Sigmoid colon (tissue), 7 donors: ENCODE measurements around the gene OCEL1. TPM values are rescaled to one million over a fixed set of nuclear protein-coding genes. Genes with fewer than 3 reads are reported as not detected.

Experiments used
- DNase-seq: peaks from one replicate; pipeline ENCODE4 v3.0.0-alpha.2; 2019
- H3K27ac ChIP-seq, 4 donors: fragments of 200-600 bp; sonication (generic); one replicate each; pipeline ENCODE4 v1.5.1; 2016 to 2019; ENCODE audit warnings: mild to moderate bottlenecking in 1 of 4
- H3K27me3 ChIP-seq, 3 donors: fragments of 200-600 bp; sonication (generic); one replicate each; pipeline ENCODE4 v1.5.1; 2019; ENCODE audit warnings: mild to moderate bottlenecking in 1 of 3
- H3K36me3 ChIP-seq, 4 donors: fragments of 200-600 bp; sonication (generic); one replicate each; pipeline ENCODE4 v1.5.1; 2016 to 2019
- H3K4me1 ChIP-seq, 4 donors: fragments of 200-600 bp; sonication (generic); one replicate each; pipeline ENCODE4 v1.5.1; 2017 to 2019
- H3K4me3 ChIP-seq, 4 donors: fragments of 200-600 bp; sonication (generic); one replicate each; pipeline ENCODE4 v1.5.1; 2017 to 2019; ENCODE audit warnings: mild to moderate bottlenecking in 2 of 4, moderate library complexity in 1 of 4
- H3K9me3 ChIP-seq, 4 donors: fragments of 200-600 bp in 3 of 4; sonication (generic) in 3 of 4; one replicate each; pipeline versions ENCODE4 v1.5.1 to v1.6.1; 2013 to 2019
- EP300 ChIP-seq, 4 donors: sonication (generic); formaldehyde crosslinking; IDR thresholded peaks; one replicate each; pipeline ENCODE4 v1.6.1; 2017; ENCODE audit warnings: antibody characterized with exemption in 4 of 4
- POLR2A ChIP-seq, 2 donors: fragments of 450-650 bp; IDR thresholded peaks; one replicate each; pipeline ENCODE4 v1.6.1; 2016; ENCODE audit warnings: antibody characterized with exemption in 2 of 2, mild to moderate bottlenecking in 2 of 2, moderate library complexity in 2 of 2
- POLR2AphosphoS5 ChIP-seq, 4 donors: sonication (generic); formaldehyde crosslinking; IDR thresholded peaks; one replicate each; pipeline ENCODE4 v1.6.1; 2017; ENCODE audit warnings: antibody characterized with exemption in 4 of 4
- WGBS, 2 donors: extraction: QIAGEN DNeasy Blood & Tissue Kit; methylation state at CpG; one replicate each; pipeline ENCODE4 v1.1.7; 2013; 5-methylcytosine and 5-hydroxymethylcytosine counted together
- intact Hi-C: fragments of 100-400 bp; cut with DNase I; formaldehyde crosslinking; loops from one replicate; pipeline ENCODE4 v1.15.1; 2023
- polyA plus RNA-seq, 3 donors: library from polyadenylated mRNA; stranded (reverse); fragments of 200-250 nt; gene quantifications; one replicate each; pipeline ENCODE4 v1.2.3, GENCODE V29; 2013
- total RNA-seq, 4 donors: library from RNA; depleted of rRNA; stranded (reverse); fragments of >200 nt; gene quantifications; one replicate each; pipeline ENCODE4 v1.1.0, GENCODE V29; 2016
- TF ChIP-seq, protein P1 (sequence below), 4 experiments: fragments of 450-650 bp in 3 of 4; fragments of 200-600 bp in 1 of 4; IDR thresholded peaks; one replicate each; pipeline ENCODE4 v1.5.1; 2016 to 2019; ENCODE audit warnings: antibody characterized with exemption in 4 of 4, mild to moderate bottlenecking in 3 of 4, moderate library complexity in 2 of 4
- donor health status: healthy with polysubstance abuse.
- donor health status: Bipolar disorder and iron deficiency.
- donor health status: healthy.

OCEL1 gene
- total and polyA plus RNA-seq, 7 donors = 7.5 to 79.8 (median 15.8) TPM

DNA sequence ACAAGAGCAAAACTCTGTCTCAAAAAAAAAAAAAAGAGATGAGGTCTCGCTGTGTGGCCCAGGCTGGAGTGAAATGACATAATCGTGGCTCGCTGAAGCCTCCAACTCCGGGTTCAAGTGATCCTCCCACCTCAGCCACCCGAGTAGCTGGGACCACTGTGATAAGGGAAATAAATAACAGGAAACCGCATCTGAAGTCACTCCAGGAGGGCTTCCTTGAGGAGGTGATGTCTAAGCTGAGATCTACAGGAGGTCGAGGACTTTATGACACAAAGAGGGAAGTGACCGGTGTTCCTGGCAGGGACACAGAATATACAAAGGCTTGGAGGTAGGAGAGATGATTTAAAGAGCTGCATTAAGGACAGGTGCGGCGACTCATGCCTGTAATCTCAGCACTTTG, 28.6 kb downstream of the OCEL1 start:
- 52 to 79% methylated on average over 10 of the region's 10 CpGs for WGBS, 2 donors
- Histone ChIP-seq H3K4me1 (no peaks in the 10 kb centered on the region), H3K36me3 (no peaks in the 10 kb centered on the region), H3K27ac (no peak overlapping the region), H3K9me3 (peaks cover 0 to 2% (median 0%) of the 10 kb centered on the region in 4 donors), H3K27me3 (no peaks in the 10 kb centered on the region), H3K4me3 (no peak overlapping the region)
- DNase-seq = no peak
- intact Hi-C loops = no loop called here
- TF ChIP-seq POLR2AphosphoS5 (IDR thresholded peaks at IDR 0.05) (no peak), EP300 (IDR thresholded peaks at IDR 0.05) (no peak), POLR2A (IDR thresholded peaks at IDR 0.05) (no peak)
- TF ChIP-seq, protein P1, sequence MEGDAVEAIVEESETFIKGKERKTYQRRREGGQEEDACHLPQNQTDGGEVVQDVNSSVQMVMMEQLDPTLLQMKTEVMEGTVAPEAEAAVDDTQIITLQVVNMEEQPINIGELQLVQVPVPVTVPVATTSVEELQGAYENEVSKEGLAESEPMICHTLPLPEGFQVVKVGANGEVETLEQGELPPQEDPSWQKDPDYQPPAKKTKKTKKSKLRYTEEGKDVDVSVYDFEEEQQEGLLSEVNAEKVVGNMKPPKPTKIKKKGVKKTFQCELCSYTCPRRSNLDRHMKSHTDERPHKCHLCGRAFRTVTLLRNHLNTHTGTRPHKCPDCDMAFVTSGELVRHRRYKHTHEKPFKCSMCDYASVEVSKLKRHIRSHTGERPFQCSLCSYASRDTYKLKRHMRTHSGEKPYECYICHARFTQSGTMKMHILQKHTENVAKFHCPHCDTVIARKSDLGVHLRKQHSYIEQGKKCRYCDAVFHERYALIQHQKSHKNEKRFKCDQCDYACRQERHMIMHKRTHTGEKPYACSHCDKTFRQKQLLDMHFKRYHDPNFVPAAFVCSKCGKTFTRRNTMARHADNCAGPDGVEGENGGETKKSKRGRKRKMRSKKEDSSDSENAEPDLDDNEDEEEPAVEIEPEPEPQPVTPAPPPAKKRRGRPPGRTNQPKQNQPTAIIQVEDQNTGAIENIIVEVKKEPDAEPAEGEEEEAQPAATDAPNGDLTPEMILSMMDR (IDR thresholded peaks at IDR 0.05) = no peak

GRCh38 chr19:17255150-17255621, 29.2 kb downstream of the OCEL1 start:
- no peak for DNase-seq
- Histone ChIP-seq H3K4me1 (no peaks in the 10 kb centered on the region), H3K9me3 (peaks cover 0 to 5% (median 0%) of the 10 kb centered on the region in 4 donors), H3K36me3 (no peaks in the 10 kb centered on the region), H3K27me3 (no peaks in the 10 kb centered on the region), H3K4me3 (no peak overlapping the region), H3K27ac (no peak overlapping the region)
- intact Hi-C loops = no loop called here
- WGBS, 2 donors = 32 to 73% methylated on average over 18 of the region's 18 CpGs
- TF ChIP-seq POLR2AphosphoS5 (IDR thresholded peaks at IDR 0.05) = no peak
- no peak for TF ChIP-seq POLR2A (IDR thresholded peaks at IDR 0.05)
- TF ChIP-seq EP300 (IDR thresholded peaks at IDR 0.05) = no peak
- TF ChIP-seq, protein P1 (IDR thresholded peaks at IDR 0.05) = no peak

GRCh38 chr19:17256130-17256529, 30.1 kb downstream of the OCEL1 start:
- Histone ChIP-seq H3K27ac (no peak overlapping the region), H3K4me3 (no peak overlapping the region), H3K27me3 (no peaks in the 10 kb centered on the region), H3K9me3 (peaks cover 0 to 5% (median 0%) of the 10 kb centered on the region in 4 donors), H3K4me1 (no peaks in the 10 kb centered on the region), H3K36me3 (no peaks in the 10 kb centered on the region)
- TF ChIP-seq, protein P1 (IDR thresholded peaks at IDR 0.05) = no peak
- DNase-seq = no peak
- intact Hi-C loops = no loop called here
- 71 to 84% methylated on average over 3 of the region's 3 CpGs for WGBS, 2 donors

DNA sequence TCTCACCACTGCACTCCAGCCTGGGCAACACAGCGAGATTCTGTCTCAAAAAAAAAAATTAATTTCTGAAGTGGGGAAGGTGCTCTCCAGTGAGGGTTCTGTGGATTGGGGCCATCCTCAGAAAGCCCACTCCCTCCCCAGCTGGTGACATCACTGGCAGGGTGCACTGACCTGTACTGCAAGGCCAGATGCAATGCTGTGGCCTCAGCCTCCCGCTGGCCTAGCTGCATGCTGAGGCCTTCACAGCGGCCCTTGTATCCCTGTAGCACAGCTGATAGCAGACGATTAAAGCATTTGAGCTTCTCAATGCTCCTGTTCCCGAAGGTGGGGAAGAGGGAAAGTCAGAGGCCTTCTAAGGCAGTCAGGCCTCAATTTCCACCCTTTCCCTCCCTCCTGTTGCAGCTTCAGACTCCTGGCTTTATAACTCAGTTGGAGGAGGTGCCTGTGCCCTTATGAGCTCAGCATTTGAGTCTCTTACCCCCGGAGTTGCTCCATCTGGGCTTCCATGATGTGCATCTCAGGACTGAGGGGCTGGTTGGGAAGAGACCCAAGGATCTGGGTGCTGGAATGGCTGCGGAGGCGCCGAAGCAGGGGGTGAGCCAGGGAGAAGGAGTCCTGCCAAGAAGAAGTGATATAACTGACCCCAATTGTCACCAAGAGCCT, 33.2 kb downstream of the OCEL1 start:
- H3K4me3 ChIP-seq = no peak overlapping the region
- intact Hi-C loops = no loop called here
- H3K9me3 ChIP-seq = peaks cover 0 to 5% (median 0%) of the 10 kb centered on the region in 4 donors
- TF ChIP-seq POLR2AphosphoS5 (IDR thresholded peaks at IDR 0.05) = no peak
- no peak for TF ChIP-seq POLR2A (IDR thresholded peaks at IDR 0.05)
- TF ChIP-seq, protein P1 (IDR thresholded peaks at IDR 0.05) = no peak
- TF ChIP-seq EP300 (IDR thresholded peaks at IDR 0.05) = no peak
- H3K4me1 ChIP-seq = no peaks in the 10 kb centered on the region
- H3K27ac ChIP-seq = no peak overlapping the region
- WGBS, 2 donors = 92 to 95% methylated on average over 9 of the region's 9 CpGs
- no peak for DNase-seq
- H3K36me3 ChIP-seq = no peaks in the 10 kb centered on the region
- no peaks in the 10 kb centered on the region for H3K27me3 ChIP-seq

DNA sequence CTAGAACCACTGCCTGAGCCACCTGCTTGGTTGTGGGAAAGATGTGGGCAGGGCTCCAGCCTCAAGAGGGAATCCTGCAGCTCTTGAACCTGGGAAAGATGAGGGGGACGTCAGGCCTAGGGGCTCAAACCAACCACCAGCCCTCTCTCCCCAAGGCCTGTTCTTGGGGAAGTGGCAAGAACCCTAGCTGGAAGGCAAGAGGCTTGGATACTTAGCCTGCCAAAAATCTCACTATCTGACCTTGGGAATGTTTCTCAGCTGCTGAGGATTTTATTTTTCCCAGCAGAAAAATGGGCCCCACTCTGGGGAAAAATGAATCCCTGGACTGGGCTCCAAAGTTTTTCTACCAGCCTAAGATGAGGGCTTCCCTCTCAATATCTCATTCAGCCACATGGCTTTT, 33.9 kb downstream of the OCEL1 start:
- no peak for DNase-seq
- intact Hi-C loops = no loop called here
- no peaks in the 10 kb centered on the region for H3K4me1 ChIP-seq
- no peak overlapping the region for H3K4me3 ChIP-seq
- TF ChIP-seq, protein P1 (IDR thresholded peaks at IDR 0.05) = no peak
- TF ChIP-seq POLR2AphosphoS5 (IDR thresholded peaks at IDR 0.05) = no peak
- no peak for TF ChIP-seq EP300 (IDR thresholded peaks at IDR 0.05)
- no peak for TF ChIP-seq POLR2A (IDR thresholded peaks at IDR 0.05)
- peaks cover 0 to 5% (median 0%) of the 10 kb centered on the region in 4 donors for H3K9me3 ChIP-seq
- no peaks in the 10 kb centered on the region for H3K27me3 ChIP-seq
- no peak overlapping the region for H3K27ac ChIP-seq
- 75 to 82% methylated on average over 1 of the region's 1 CpG for WGBS, 2 donors
- H3K36me3 ChIP-seq = no peaks in the 10 kb centered on the region
